ENCODE results near the gene PDHA1.

DNA sequence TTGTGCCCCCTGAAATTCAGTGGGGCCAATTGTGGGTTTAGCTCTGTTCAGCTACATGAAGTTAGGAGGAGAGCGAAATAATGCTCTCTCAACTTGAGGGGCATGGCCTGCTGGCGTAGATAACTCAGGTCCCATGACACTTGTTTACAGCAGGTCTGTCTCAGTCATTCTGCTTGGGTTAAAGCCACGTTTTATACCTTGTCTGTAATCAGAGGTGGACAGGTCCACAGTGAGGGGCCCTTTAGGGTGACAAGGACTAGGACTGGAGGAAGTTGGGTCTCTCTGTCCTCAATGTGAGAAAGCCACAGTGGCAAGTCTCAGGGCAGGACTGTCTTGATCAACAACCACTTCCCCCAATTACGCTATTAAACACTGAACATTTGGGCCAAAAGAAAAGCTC lies 49.0 kb downstream of the PDHA1 start:
- TF ChIP-seq, protein P1, sequence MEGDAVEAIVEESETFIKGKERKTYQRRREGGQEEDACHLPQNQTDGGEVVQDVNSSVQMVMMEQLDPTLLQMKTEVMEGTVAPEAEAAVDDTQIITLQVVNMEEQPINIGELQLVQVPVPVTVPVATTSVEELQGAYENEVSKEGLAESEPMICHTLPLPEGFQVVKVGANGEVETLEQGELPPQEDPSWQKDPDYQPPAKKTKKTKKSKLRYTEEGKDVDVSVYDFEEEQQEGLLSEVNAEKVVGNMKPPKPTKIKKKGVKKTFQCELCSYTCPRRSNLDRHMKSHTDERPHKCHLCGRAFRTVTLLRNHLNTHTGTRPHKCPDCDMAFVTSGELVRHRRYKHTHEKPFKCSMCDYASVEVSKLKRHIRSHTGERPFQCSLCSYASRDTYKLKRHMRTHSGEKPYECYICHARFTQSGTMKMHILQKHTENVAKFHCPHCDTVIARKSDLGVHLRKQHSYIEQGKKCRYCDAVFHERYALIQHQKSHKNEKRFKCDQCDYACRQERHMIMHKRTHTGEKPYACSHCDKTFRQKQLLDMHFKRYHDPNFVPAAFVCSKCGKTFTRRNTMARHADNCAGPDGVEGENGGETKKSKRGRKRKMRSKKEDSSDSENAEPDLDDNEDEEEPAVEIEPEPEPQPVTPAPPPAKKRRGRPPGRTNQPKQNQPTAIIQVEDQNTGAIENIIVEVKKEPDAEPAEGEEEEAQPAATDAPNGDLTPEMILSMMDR (IDR thresholded peaks at IDR 0.05) = no peak
- TF ChIP-seq POLR2A (IDR thresholded peaks at IDR 0.05) = no peak
